Activated CD4-positive, alpha-beta memory T cell treated with anti-CD3 and anti-CD28 coated beads for 36 hours (primary cell): Measurements from ENCODE around the gene UQCR11. TPM values are rescaled to one million over a fixed set of nuclear protein-coding genes. Genes with fewer than 3 reads are reported as not detected.
A peak's percentile ranks its signal among the peaks of the same experiment; 100 is the strongest.

ENCODE experiments used
- CTCF ChIA-PET: fragments of 350-600 bp; sonication (Branson Sonifier 250); formaldehyde crosslinking; loops from one replicate; lab custom pipeline; 2021; ENCODE audit warnings: antibody characterized with exemption, inconsistent platforms; lab: Charles Lee
- POLR2A ChIA-PET: fragments of 350-600 bp; sonication (Branson Sonifier 250); formaldehyde crosslinking; loops from one replicate; lab custom pipeline; 2021; ENCODE audit warnings: antibody characterized with exemption; lab: Charles Lee
- DNase-seq: peaks from one replicate; pipeline ENCODE4 v3.0.0-alpha.2; 2020
- H3K27ac Mint-ChIP-seq: one replicate; pipeline ENCODE4 v1.8.0; 2021; ENCODE audit warnings: mixed read lengths
- H3K27me3 Mint-ChIP-seq: one replicate; pipeline ENCODE4 v1.8.0; 2021; ENCODE audit warnings: mixed read lengths
- H3K36me3 Mint-ChIP-seq: one replicate; pipeline ENCODE4 v1.8.0; 2021; ENCODE audit warnings: mixed read lengths
- H3K4me1 Mint-ChIP-seq: one replicate; pipeline ENCODE4 v1.8.0; 2021; ENCODE audit warnings: low read depth, mixed read lengths
- H3K4me3 Mint-ChIP-seq: one replicate; pipeline ENCODE4 v1.8.0; 2021; ENCODE audit warnings: mild to moderate bottlenecking, mixed read lengths
- H3K9me3 Mint-ChIP-seq: one replicate; pipeline ENCODE4 v1.8.0; 2021; ENCODE audit warnings: mixed read lengths
- intact Hi-C: fragments of 100-400 bp; cut with micrococcal nuclease; formaldehyde crosslinking; loops from one replicate; pipeline ENCODE4 v1.15.1; 2023
- total RNA-seq, 2 experiments: library from RNA; stranded (reverse); gene quantifications; one replicate each; pipeline ENCODE4 v1.2.3, GENCODE V29; 2021

The UQCR11 gene
- total RNA-seq, 2 experiments from 2014 or later, result 266 to 277 TPM

GRCh38 chr19:1620502-1620901 is 15.2 kb upstream of the UQCR11 start:
- Mint-ChIP-seq H3K9me3 (no peaks in the 10 kb centered on the region), H3K27ac (no peak overlapping the region), H3K36me3 (peaks cover 17% of the 10 kb centered on the region), H3K4me3 (no peak overlapping the region), H3K27me3 (no peaks in the 10 kb centered on the region), H3K4me1 (peaks cover 17% of the 10 kb centered on the region)
- ChIA-PET CTCF (no interaction called here), POLR2A (no interaction called here)
- intact Hi-C loops, result no loop called here
- no peak for DNase-seq

DNA sequence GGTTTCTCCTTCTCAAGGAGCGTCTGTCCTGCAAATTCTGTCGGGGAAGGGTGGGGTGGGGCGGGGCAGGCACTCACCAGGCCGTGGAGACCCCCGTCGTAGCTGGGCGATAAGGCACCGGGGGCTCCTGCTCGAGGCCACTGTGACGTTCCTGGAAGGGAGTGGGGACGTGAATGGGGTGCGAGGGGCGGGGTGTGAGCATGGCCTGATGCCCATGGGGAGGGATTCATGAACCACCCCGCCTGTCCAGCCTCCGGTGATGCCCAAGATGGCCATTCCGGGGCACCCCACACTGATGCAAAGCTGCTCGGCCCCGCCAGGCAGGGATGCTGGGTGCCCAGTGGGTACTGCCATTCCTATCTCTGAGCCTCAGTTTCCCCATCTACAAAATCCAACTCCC is 14.4 kb upstream of the UQCR11 start:
- Mint-ChIP-seq H3K27ac (no peak overlapping the region), H3K36me3 (peaks cover 19% of the 10 kb centered on the region), H3K4me1 (peaks cover 17% of the 10 kb centered on the region), H3K4me3 (no peak overlapping the region), H3K9me3 (no peaks in the 10 kb centered on the region), H3K27me3 (no peaks in the 10 kb centered on the region)
- ChIA-PET POLR2A (no interaction called here), CTCF (no interaction called here)
- no peak for DNase-seq
- intact Hi-C loops, result no loop called here

GRCh38 chr19:1619094-1619439 is 13.8 kb upstream of the UQCR11 start:
- Mint-ChIP-seq H3K9me3 (no peaks in the 10 kb centered on the region), H3K27ac (no peak overlapping the region), H3K4me1 (peaks cover 17% of the 10 kb centered on the region), H3K36me3 (peaks cover 21% of the 10 kb centered on the region), H3K27me3 (no peaks in the 10 kb centered on the region), H3K4me3 (no peak overlapping the region)
- intact Hi-C loops, result no loop called here
- CTCF ChIA-PET, result no interaction called here
- POLR2A ChIA-PET, result no interaction called here
- no peak for DNase-seq

DNA sequence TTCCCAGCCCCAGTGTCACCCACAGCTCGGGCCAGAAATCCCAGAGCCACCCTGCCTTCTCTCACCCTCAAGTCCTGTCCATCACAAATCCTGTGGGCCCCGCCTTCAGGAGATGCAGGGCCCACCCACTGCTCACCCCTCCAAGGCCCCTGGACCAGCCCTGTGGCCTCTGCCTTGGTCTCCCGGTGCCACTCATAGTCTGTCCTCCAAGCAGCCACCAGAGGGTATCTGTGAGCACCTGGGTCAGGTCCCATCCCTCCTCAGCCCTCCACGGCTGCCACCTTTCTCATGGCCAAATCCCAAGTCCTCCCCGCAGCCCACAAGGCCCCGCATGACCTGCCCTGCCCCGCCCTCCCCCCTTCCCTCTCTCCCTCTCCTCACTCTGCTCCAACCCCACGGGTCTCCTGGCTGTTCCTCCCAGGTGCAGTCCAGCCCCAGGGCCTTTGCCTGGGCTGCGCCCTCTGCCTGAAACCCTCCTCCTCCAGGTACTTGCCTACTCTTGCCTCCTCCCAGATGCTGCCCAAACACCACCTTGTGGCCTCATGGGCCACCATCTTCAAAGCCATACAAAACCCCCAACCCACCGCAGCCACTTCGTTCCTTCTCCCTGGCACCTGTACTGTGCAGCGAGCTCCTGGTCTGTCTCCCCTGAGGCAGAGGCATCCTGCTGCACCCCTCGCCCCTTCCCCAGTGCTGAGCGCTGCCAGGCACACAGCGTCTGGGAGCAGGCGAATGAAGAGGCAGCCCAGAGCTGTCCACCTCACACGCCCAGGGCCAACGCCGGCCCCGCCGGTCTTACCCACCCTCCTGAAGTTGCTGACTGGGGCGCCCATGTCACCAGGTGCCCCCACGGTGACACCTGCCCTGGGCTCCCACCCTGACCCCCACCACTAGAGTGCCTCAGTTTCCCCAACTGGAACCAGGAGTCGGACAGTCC is 13.2 kb upstream of the UQCR11 start:
- Mint-ChIP-seq H3K36me3 (peaks cover 21% of the 10 kb centered on the region), H3K27me3 (no peaks in the 10 kb centered on the region), H3K4me1 (peaks cover 17% of the 10 kb centered on the region), H3K27ac (peak overlapping the region; percentile 19), H3K4me3 (no peak overlapping the region), H3K9me3 (no peaks in the 10 kb centered on the region)
- DNase-seq, result peak; percentile 42
- intact Hi-C loops, result no loop called here
- ChIA-PET POLR2A (no interaction called here), CTCF (no interaction called here)

- no peaks in the 10 kb centered on the region for H3K9me3 Mint-ChIP-seq
- ChIA-PET POLR2A (no interaction called here), CTCF (interaction anchor here (1.0 to 1.5 kb wide), 3 partner anchors 35 to 221 kb away, joined by 3 to 6 read pairs (median 5); partner anchors contain the start of gene TCF3)
- peak; percentile 36 for DNase-seq
- intact Hi-C loops, result no loop called here
- H3K4me3 Mint-ChIP-seq, result no peak overlapping the region
- peak overlapping the region; percentile 83 for H3K27ac Mint-ChIP-seq
- H3K36me3 Mint-ChIP-seq, result peaks cover 28% of the 10 kb centered on the region
- peaks cover 17% of the 10 kb centered on the region for H3K4me1 Mint-ChIP-seq
- no peaks in the 10 kb centered on the region for H3K27me3 Mint-ChIP-seq
Measured at GRCh38 chr19:1616875-1617274, 11.6 kb upstream of the UQCR11 start.

GRCh38 chr19:1616396-1616795 is 11.1 kb upstream of the UQCR11 start:
- Mint-ChIP-seq H3K9me3 (no peaks in the 10 kb centered on the region), H3K4me1 (peaks cover 17% of the 10 kb centered on the region), H3K4me3 (no peak overlapping the region), H3K27ac (peak overlapping the region; percentile 83), H3K27me3 (no peaks in the 10 kb centered on the region), H3K36me3 (peaks cover 28% of the 10 kb centered on the region)
- ChIA-PET POLR2A (no interaction called here), CTCF (interaction anchor here (1.0 to 1.5 kb wide), 3 partner anchors 35 to 221 kb away, joined by 3 to 6 read pairs (median 5); partner anchors contain the start of gene TCF3)
- no peak for DNase-seq
- intact Hi-C loops, result no loop called here

DNA sequence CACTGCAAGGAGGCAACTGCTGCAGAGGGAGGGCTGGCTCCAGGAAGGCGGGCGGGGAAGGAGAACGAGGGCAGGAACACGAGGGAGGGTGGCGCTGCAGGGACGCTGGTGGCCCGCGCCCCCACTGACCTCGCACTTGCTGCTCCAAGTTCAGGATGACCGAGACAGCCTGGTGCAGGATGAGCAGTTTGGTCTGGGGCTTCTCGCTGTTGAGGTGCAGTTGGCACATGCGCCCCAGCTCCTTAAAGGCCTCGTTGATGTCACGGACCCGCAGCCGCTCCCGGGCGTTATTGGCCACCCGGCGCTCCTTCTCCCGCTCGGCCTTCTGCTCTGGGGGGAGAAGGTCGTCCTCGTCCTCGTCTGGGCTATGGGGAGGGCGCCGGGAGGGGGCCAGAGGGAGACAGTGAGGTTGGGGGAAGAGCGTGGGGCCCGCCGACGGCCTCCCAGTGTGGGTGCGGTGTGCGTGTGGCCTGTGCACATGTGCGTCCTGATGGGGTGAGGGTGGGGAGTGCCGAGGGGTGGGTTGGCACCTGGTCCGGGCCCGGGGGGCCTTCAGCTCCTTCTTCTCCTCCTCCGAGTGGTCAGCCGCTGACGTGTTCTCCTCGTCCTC is 10.0 kb upstream of the UQCR11 start:
- Mint-ChIP-seq H3K27me3 (no peaks in the 10 kb centered on the region), H3K9me3 (no peaks in the 10 kb centered on the region), H3K27ac (no peak overlapping the region), H3K4me3 (no peak overlapping the region), H3K4me1 (peaks cover 27% of the 10 kb centered on the region), H3K36me3 (peaks cover 30% of the 10 kb centered on the region)
- no peak for DNase-seq
- intact Hi-C loops, result no loop called here
- ChIA-PET POLR2A (no interaction called here), CTCF (no interaction called here)

GRCh38 chr19:1613808-1614570 is 8.7 kb upstream of the UQCR11 start:
- CTCF ChIA-PET, result no interaction called here

DNA sequence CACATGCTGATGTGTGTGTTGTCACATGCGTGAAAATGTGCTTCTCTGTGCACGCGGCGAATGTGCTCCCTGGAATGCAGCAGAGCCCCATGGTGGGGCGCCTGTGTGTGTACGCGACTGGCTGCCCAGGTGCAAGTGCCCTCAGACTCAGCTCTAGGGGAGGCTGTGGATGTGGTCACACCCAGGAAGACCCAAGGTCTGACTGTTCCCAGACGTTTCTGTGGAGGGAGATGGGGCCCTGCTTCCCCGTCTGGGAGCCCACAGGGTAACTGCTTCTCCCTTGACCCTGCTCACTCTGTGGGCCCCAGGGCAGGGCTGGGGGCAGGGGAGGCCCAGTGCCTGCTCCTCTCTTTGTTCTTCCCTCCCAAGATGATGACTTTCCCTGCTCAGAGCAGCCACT is 7.9 kb upstream of the UQCR11 start:
- DNase-seq, result no peak
- CTCF ChIA-PET, result no interaction called here
- Mint-ChIP-seq H3K4me1 (peaks cover 42% of the 10 kb centered on the region), H3K27me3 (no peaks in the 10 kb centered on the region), H3K9me3 (no peaks in the 10 kb centered on the region), H3K36me3 (peaks cover 27% of the 10 kb centered on the region), H3K27ac (no peak overlapping the region), H3K4me3 (no peak overlapping the region)
- intact Hi-C loops, result no loop called here
- POLR2A ChIA-PET, result no interaction called here

More at GRCh38 chr19:1613808-1614570, 8.7 kb upstream of the UQCR11 start:
- Mint-ChIP-seq H3K27me3 (no peaks in the 10 kb centered on the region), H3K4me3 (no peak overlapping the region), H3K36me3 (peaks cover 28% of the 10 kb centered on the region), H3K4me1 (peaks cover 36% of the 10 kb centered on the region), H3K27ac (no peak overlapping the region), H3K9me3 (no peaks in the 10 kb centered on the region)
- intact Hi-C loops, result no loop called here
- DNase-seq, result no peak
- POLR2A ChIA-PET, result no interaction called here

DNA sequence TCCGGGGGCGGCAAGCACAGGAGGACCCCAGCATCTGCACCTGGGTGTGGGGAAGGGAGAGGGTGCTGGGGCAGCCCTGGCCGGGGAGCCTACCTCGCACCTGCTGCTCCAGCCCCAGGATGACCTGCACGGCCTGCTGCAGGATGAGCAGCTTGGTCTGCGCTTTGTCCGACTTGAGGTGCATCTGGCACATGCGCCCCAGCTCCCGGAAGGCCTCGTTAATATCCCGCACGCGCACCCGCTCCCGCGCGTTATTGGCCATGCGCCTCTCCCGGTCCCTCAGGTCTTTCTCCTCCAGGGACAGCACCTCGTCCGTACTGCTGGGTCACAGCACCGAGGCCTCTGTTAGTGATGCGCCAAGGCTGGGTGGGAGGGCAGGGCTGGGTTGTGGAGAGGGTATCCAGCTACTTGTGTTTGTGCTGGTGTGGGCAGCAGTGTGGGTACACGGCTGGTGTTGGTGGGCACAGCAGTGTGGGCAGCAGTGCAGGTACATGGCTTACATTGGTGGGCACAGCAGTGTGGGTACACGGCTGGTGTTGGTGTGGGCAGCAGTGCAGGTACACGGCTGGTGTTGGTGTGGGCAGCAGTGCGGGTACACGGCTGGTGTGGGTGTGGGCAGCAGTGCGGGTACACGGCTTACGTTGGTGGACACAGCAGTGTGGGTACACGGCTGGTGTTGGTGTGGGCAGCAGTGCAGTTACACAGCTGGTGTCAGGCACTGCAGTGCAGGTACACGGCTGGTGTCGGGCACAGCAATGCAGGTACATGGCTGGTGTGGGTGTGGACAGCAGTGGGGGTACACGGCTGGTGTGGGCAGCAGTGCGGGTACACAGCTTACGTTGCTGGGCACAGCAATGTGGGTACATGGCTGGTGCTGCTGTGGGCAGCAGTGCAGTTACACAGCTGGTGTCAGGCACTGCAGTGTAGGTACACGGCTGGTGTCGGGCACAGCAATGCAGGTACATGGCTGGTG is 7.1 kb upstream of the UQCR11 start:
- Mint-ChIP-seq H3K9me3 (no peaks in the 10 kb centered on the region), H3K4me1 (peaks cover 37% of the 10 kb centered on the region), H3K27me3 (no peaks in the 10 kb centered on the region), H3K4me3 (no peak overlapping the region), H3K36me3 (peaks cover 25% of the 10 kb centered on the region), H3K27ac (no peak overlapping the region)
- DNase-seq, result no peak
- CTCF ChIA-PET, result interaction anchor here (0.6 kb wide), 1 partner anchor 546 kb away, joined by 4 read pairs; no protein-coding TSS in a partner anchor
- intact Hi-C loops, result no loop called here
- POLR2A ChIA-PET, result no interaction called here

- intact Hi-C loops, result no loop called here
- Mint-ChIP-seq H3K27me3 (no peaks in the 10 kb centered on the region), H3K36me3 (peaks cover 21% of the 10 kb centered on the region), H3K27ac (no peak overlapping the region), H3K4me1 (peaks cover 32% of the 10 kb centered on the region), H3K9me3 (no peaks in the 10 kb centered on the region), H3K4me3 (no peak overlapping the region)
- ChIA-PET CTCF (no interaction called here), POLR2A (no interaction called here)
- no peak for DNase-seq
Measured at GRCh38 chr19:1611353-1611752, 6.1 kb upstream of the UQCR11 start.
